Kidney (tissue), 14 donors: ENCODE results near the gene PSMB4. TPM values are rescaled to one million over a fixed set of nuclear protein-coding genes. Genes with fewer than 3 reads are reported as not detected.
"Not testable (repeated sequence)": the region's sequence is repeated elsewhere in the genome, so short reads cannot be mapped to it uniquely, and the experiment has no call there.

ENCODE experiments used
- DNase-seq, 5 donors: peaks; one replicate each; pipeline ENCODE4 v3.0.0-alpha.2; 2013 to 2020
- FAIRE-seq: peaks from 2 replicates; lab custom pipeline; 2012; peaks lifted over from hg19 to GRCh38; lab: Jason Lieb, UNC
- H3K27ac ChIP-seq, 2 donors: one replicate each; pipeline ENCODE4 v1.7.0; 2013; ENCODE audit warnings: low read depth in 2 of 2, low read length in 2 of 2, inconsistent platforms in 1 of 2
- H3K27me3 ChIP-seq: one replicate; pipeline ENCODE4 v1.7.1; 2013; ENCODE audit warnings: low read length, inconsistent platforms; ENCODE audit not compliant: control insufficient read depth, insufficient read depth
- H3K36me3 ChIP-seq, 3 donors: one replicate each; pipeline versions ENCODE4 v1.7.0 to v1.7.1; 2013; ENCODE audit warnings: low read length in 3 of 3, control low read depth in 1 of 3, inconsistent platforms in 1 of 3; ENCODE audit not compliant: insufficient read depth in 3 of 3, control insufficient read depth in 2 of 3
- H3K4me1 ChIP-seq, 3 donors: one replicate each; pipeline versions ENCODE4 v1.7.0 to v1.7.1; 2013; ENCODE audit warnings: low read length in 3 of 3, inconsistent platforms in 1 of 3, low read depth in 1 of 3; ENCODE audit not compliant: control insufficient read depth in 2 of 3, insufficient read depth in 2 of 3
- H3K4me3 ChIP-seq, 3 donors: one replicate each; pipeline versions ENCODE4 v1.7.0 to v1.8.1; 2013; ENCODE audit warnings: low read length in 3 of 3, control low read depth in 1 of 3, inconsistent platforms in 1 of 3
- H3K9ac ChIP-seq, 3 donors: one replicate each; pipeline versions ENCODE4 v1.7.0 to v1.7.1; 2013; ENCODE audit warnings: low read length in 3 of 3, control low read depth in 1 of 3, inconsistent platforms in 1 of 3
- H3K9me3 ChIP-seq, 3 donors: one replicate each; pipeline versions ENCODE4 v1.7.0 to v1.7.1; 2013; ENCODE audit warnings: low read length in 3 of 3, control low read depth in 1 of 3, inconsistent platforms in 1 of 3; ENCODE audit not compliant: control insufficient read depth in 2 of 3, insufficient read depth in 1 of 3
- intact Hi-C: fragments of 100-400 bp; cut with DNase I; formaldehyde crosslinking; loops from one replicate; pipeline ENCODE4 v1.11.1; 2022
- polyA plus RNA-seq: library from polyadenylated mRNA; stranded (reverse); fragments of 350-450 nt; fragmentation: Illumina TruSeq; extraction: RNeasy Lipid Tissue Mini Kit (QIAGEN cat#74804); gene quantifications from one replicate; pipeline ENCODE4 v1.2.3, GENCODE V29; 2014; ENCODE audit warnings: low read depth, low replicate concordance; ENCODE audit not compliant: insufficient read depth
- total RNA-seq: library from RNA; stranded (reverse); fragmentation: NEBNext Ultra II Directional; extraction: Animal tissue kit (Norgen Biotek cat#: 25700); gene quantifications from one replicate; pipeline ENCODE4 v1.2.1, GENCODE V29; 2021
- TF ChIP-seq, protein P1 (sequence below): IDR thresholded peaks from 3 replicates; pipeline ENCODE4 v1.5.1; 2012; ENCODE audit warnings: mild to moderate bottlenecking, moderate library complexity, borderline replicate concordance; ENCODE audit not compliant: insufficient read depth; ENCODE audit errors: extremely low read depth
- donor health status: control.
- donor health status: control.
- donor health status: control.
- donor health status: control.
- donor health status: control.
- donor health status: DM: yes; HTN: yes; CAD: no.
- donor health status: Normal renal cell carcinoma (clear cell type).

PSMB4 gene
- total and polyA plus RNA-seq, 2 donors from 2014 or later, result 212 to 436 TPM

DNA sequence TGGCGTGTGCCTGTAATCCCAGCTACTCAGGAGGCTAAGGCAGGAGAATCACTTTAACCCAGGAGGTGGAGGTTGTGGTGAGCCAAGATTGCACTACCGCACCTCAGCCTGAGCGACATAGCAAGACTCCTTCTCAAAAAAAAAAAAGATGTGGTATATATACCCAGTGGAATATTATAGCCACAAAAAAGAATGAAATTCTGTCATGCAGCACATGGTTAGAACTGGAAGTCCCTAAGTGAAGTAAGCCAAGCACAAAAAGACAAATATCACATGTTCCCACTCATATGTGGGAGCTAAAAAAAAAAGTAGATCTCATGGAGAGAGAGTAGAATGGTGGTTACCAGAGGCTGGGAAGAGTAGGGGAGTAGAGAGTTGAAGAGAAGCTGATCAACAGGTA is 18.7 kb downstream of the PSMB4 start:
- intact Hi-C loops, result no loop called here
- Histone ChIP-seq H3K36me3 (peaks cover 6 to 35% (median 10%) of the 10 kb centered on the region in 3 donors), H3K4me3 (no peak overlapping the region), H3K27me3 (no peaks in the 10 kb centered on the region), H3K9ac (no peak overlapping the region), H3K9me3 (no peaks in the 10 kb centered on the region), H3K27ac (no peak overlapping the region), H3K4me1 (no peaks in the 10 kb centered on the region)
- no peak for FAIRE-seq
- DNase-seq, result no peak
- TF ChIP-seq, protein P1, sequence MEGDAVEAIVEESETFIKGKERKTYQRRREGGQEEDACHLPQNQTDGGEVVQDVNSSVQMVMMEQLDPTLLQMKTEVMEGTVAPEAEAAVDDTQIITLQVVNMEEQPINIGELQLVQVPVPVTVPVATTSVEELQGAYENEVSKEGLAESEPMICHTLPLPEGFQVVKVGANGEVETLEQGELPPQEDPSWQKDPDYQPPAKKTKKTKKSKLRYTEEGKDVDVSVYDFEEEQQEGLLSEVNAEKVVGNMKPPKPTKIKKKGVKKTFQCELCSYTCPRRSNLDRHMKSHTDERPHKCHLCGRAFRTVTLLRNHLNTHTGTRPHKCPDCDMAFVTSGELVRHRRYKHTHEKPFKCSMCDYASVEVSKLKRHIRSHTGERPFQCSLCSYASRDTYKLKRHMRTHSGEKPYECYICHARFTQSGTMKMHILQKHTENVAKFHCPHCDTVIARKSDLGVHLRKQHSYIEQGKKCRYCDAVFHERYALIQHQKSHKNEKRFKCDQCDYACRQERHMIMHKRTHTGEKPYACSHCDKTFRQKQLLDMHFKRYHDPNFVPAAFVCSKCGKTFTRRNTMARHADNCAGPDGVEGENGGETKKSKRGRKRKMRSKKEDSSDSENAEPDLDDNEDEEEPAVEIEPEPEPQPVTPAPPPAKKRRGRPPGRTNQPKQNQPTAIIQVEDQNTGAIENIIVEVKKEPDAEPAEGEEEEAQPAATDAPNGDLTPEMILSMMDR, result no peak

DNA sequence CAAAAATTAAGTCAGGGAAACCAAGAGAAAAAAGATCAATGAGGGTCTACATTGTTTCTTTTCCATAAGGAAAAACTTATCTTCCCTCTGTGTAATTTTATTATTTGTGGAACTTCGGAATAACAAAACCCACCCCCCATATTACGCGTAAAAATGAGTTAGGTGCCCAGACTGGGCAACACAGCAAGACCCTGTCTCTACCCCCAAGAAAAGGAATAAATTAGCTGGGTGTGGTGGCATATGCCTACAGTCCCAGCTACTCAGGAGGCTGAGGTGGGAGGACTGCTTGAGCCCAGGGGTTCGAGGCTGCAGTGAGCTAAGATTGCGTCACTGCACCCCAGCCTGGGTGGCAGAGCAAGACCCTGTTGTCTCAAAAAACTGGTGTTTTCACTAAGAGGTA is 20.4 kb downstream of the PSMB4 start:
- Histone ChIP-seq H3K36me3 (peaks cover 8 to 39% (median 22%) of the 10 kb centered on the region in 3 donors), H3K9ac (no peak overlapping the region), H3K4me3 (no peak overlapping the region), H3K27me3 (no peaks in the 10 kb centered on the region), H3K27ac (no peak overlapping the region), H3K9me3 (no peaks in the 10 kb centered on the region), H3K4me1 (no peaks in the 10 kb centered on the region)
- DNase-seq, result no peak
- TF ChIP-seq, protein P1, result no peak
- intact Hi-C loops, result no loop called here
- FAIRE-seq, result no peak

- peaks cover 25 to 59% (median 40%) of the 10 kb centered on the region in 3 donors for H3K36me3 ChIP-seq
- H3K4me1 ChIP-seq, result no peaks in the 10 kb centered on the region
- no peak for DNase-seq
- TF ChIP-seq, protein P1, result no peak
- no peak overlapping the region for H3K9ac ChIP-seq
- intact Hi-C loops, result no loop called here
- H3K9me3 ChIP-seq, result no peaks in the 10 kb centered on the region
- no peak overlapping the region for H3K4me3 ChIP-seq
- H3K27me3 ChIP-seq, result no peaks in the 10 kb centered on the region
- H3K27ac ChIP-seq, result no peak overlapping the region
- no peak for FAIRE-seq
These were observed 25.7 kb downstream of the PSMB4 start for GRCh38 chr1:151425103-151425502.

- intact Hi-C loops, result no loop called here
- TF ChIP-seq, protein P1, result no peak
- DNase-seq, result no peak
- FAIRE-seq, result no peak
- Histone ChIP-seq H3K36me3 (peaks cover 28 to 50% (median 44%) of the 10 kb centered on the region in 3 donors), H3K9ac (no peak overlapping the region), H3K4me1 (no peaks in the 10 kb centered on the region), H3K4me3 (no peak overlapping the region), H3K27me3 (no peaks in the 10 kb centered on the region), H3K27ac (no peak overlapping the region), H3K9me3 (no peaks in the 10 kb centered on the region)
These were observed 28.7 kb downstream of the PSMB4 start for GRCh38 chr1:151428068-151428467.

- H3K4me3 ChIP-seq, H3K36me3 ChIP-seq, DNase-seq, FAIRE-seq, H3K9me3 ChIP-seq, H3K4me1 ChIP-seq, H3K27ac ChIP-seq, intact Hi-C loops, H3K9ac ChIP-seq, H3K27me3 ChIP-seq: not testable (repeated sequence)
These were observed 34.5 kb downstream of the PSMB4 start for GRCh38 chr1:151433827-151434226.
